NCI-H460 (cell line): ENCODE data around the gene CCSER1. TPM values are rescaled to one million over a fixed set of nuclear protein-coding genes. Genes with fewer than 3 reads are reported as not detected.

Source experiments
- DNase-seq: peaks from one replicate; pipeline ENCODE4 v3.0.0-alpha.2; 2016; ENCODE audit warnings: low read depth; ENCODE audit errors: extremely low read depth
- total RNA-seq: library from RNA; depleted of rRNA; stranded (reverse); fragments of >200 nt; shearing (Covaris generic); gene quantifications from 2 replicates; pipeline ENCODE4 v1.2.3, GENCODE V29; 2014

The CCSER1 gene
- total RNA-seq, 1 experiment from 2014 or later, result 1.1 TPM

DNA sequence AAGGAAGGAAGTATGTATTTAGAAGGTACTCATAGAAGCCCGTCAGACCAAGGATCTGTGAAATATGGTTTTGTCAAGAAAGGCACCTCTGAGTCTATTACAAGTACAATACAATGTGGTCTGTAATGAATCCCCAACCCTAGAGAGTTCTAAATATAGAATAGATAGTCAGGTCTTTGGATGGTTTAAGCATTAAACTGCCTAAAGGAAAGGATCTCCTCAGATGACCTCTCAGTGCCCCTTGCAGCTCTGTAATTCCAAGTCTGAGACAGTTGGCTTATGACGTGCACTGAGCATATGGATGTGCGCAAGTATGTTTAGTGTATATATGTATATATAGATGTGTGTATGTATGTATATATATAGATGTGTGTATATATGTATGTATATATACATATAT, 62.0 kb downstream of the CCSER1 start:
- DNase-seq, result no peak

DNA sequence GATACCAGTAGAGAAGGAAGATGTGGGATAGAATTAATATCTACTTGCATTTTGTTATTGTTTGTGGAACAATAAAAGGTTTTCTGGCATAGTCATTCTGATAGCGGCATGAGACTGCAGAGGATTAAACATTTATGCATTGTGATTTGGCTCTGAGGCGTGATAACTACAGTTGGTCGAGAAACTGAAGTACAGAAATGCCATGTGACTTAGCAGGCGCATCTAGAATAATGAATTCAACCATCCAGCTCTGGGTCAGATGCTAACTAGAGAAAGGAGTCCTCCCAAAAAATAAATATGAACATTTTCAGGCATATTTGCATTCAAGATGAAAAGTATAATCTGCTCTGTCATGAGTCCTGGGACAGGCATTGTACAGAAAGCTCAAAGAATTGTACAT, 62.8 kb downstream of the CCSER1 start:
- no peak for DNase-seq

DNA sequence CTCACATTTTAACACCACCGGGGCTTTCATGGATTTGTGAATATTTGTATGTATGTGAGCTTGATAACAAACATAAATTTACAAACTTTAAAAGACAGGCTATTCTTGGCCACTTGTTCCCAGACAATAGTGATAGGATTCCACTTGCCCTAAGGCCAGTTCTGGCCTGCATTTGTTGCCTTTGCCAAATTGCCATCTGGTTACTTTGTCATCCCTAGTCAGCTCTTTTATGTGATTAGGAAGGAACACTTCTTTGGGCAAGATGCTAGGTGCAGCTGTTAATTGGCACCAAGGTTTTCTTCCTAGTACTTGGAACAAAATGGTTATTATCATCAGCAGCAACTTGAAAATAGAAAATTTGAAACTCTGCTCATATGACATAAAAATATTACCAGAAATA, 63.3 kb downstream of the CCSER1 start:
- no peak for DNase-seq

DNA sequence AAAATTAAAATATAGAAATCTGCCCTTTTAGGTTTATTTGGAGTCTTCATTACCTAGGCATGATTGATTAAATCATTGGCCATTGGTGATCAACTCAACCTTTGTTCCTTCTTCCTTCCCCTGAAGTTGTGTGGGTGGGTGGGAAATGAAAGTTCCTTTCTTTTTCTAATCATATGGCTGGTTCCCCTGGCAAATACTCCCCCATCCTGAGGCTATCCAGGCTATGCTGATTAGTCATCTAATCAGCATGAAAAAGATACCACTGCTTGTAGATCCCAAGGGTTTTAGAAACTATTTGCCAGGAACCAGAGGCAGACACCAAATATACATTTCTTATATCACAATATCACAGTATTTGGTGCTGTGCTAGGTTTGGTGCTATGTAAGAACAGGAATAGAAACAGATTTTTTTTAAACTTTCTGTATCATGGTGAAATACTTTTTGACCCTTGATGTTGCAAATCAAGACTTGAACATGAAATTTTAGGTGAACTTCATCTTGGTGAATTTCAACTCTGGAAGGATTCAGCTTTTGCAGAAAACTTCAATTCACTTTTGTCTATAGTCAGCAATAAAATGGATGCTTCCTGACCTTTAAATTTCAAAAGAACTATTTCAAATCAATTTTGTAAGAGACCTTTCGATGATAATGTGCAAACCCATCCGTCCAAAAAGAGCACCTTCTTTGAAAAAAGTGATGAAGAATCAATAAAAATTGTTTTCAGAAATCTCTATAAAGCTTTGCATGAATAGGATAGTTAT, 71.1 kb downstream of the CCSER1 start:
- DNase-seq, result no peak

DNA sequence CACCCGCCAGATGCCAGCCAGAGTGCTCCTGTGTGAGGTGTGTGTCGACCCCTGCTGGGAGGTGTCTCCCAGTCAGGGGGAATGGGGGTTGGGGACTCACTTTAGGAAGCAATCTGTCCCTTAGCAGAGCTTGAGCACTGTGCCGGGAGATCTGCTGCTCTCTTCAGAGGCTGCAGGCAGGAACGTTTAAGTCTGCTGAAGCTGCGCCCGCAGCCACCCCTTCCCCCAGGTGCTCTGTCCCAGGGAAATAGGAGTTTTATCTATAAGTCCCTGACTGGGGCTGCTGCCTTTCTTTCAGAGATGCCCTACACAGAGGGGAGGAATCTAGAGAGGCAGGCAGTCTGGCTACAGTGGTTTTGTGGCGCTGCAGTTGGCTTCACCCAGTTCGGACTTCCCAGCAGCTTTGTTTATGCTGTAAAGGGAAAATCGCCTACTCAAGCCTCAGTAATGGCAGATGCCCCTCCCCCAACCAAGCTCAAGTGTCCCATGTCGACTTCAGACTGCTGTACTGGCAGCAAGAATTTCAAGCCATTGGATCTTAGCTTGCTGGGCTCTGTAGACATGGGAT, 80.8 kb downstream of the CCSER1 start:
- no peak for DNase-seq

DNA sequence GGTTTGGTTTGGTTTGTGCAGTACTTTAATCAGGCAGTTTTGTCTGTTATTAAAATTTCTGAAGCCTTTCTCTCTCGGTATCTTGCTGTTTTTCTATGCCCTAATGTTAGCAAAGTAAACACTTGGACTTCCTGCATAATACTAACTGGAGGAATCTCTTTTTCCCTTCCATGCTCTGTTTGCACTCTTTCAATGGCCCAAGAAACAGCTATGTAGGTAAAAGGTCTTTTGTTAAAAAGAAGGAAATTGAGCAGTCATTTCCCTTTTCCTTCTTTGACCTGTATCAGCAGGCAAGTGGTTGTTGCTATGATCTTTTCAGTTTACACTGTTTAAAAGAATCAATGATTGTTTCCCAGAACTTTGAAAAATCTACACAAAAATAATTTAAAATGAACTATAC, 82.7 kb downstream of the CCSER1 start:
- no peak for DNase-seq

DNA sequence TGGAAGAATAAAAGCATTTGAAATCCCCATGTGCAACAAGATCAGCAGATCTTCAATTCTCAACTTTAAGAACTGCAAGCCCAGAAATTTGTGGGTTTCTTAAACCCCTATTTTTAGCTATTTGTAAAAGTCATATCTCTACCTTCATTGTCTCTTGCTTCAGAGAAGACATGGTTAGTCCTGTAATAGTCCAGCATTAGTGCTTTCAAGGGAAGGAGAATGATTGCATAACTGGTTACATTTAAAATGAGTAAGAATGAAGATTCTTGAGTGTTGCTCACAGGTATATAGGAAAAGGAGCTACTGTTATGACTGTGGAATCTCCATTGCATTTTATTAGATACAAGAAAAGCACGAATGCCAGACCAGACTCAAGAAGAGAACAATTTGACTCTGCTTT, 84.0 kb downstream of the CCSER1 start:
- no peak for DNase-seq

DNA sequence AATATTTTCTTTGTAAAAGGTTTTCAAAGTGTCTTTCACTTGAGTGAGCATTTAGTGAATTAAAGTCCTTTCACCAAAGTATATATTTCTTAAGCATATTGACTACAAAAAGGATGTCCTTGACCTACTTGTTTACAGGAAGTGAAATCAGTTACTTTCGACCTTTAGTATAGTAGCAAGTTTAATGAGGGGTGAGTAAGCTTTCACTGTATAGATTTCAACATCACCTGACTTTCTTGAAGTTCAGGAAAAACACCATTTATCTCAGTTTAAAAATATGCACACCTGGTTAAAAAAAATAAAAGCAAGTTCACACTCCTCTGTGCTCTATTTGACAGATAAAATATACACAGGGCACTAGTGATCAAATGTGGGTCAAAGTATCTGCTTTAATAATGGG, 88.1 kb downstream of the CCSER1 start:
- DNase-seq, result no peak

DNA sequence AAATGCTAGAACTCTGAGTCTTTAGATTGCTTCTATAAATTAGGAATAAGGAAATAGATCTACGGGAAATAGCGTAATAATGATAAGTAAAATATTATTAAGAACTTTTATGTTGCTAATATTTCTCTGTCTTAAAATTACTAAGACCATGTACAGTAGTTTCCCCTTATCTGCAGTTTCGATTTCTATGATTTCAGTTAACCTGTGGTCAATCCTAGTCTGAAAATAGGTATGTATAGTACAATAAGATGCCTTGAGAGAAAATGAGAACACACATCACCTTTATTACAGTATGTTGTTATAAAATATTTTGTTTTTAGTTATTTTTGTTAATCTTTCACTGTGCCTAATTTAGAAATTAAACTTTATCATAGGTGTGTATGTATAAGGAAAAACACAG, 92.6 kb downstream of the CCSER1 start:
- no peak for DNase-seq

DNA sequence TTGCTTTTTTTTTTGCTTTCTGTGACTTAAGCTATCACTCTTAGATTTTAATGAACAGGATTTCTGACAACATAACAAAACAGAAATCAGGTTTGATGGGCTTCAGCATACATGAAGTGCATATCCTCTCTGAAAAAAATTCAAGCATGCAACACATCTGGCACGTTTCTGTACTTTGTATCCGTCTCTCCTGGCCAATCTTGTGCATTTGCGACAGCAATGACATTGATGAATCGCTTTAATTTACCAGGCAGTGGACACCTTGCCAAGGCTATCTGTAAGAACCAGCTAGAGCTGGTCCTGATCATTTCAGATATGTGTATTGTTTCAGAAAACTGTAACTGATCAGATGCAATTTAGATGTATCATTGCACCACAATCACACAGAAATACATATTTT, 93.3 kb downstream of the CCSER1 start:
- no peak for DNase-seq

DNA sequence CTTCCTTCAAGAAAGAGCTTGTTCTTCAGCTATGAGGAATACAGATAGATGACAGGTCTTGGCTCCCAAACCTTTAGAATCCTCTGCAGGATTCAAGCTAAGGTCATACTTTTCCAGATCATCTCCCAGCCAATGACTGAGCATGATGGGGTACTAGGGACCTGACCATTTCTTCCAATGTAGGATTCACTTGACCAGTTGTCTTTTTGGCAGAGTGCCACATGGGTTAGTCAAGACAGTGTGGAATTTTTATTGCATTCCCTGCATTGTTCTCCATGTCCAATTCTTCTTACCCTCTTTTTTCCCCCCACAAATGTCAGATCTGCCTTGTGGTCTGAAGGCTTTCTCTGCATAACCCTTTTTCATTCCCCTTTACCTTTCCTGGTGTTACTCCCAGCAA, 99.5 kb downstream of the CCSER1 start:
- DNase-seq, result no peak

DNA sequence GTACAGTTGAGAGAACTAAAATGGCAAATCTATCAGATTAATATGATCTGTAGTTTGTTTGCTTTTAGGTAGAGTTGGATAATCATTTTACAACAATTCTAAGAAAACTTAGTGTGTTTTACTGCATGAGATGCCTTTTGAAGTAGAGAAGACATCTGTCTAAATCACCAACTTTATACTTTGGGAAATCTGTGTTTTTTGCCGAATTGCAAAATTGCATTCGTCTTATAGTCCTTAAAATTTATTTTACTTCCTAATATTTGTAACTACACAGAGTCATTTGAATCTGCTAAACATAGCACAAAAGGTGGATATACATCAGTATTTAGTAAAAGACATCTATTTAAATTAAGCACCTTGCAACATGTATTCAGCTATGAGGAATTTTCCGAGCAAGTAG, 100.0 kb downstream of the CCSER1 start:
- DNase-seq, result no peak

DNA sequence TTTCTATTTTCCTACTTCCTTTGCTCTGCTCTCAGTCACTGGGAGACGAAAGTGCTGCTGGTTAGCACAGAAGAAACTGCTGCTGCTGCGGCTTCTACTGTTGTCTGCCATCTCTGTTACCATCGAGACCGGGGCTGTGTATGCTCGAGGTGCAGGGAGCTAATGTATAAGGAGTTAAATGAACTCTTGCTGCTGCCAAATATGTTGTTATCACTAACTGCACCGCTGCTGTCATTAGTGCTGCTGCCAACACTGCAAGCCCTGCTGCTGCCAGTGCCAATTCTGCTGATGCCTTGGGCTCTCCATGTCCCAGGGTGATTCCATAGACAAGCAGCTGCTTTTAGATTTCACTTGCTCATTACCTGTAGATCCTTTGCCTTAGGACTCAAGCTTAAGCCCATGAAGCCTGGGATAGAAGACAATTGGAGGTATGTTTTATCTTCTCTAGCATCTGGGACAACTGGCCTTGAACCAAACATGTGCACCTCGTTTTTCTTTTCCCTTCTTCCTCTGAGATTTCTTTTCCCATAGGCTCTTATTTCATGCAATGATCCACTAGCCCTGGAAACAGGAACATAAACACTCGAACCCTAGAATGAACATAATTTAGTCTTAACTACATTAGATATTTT, 107.8 kb downstream of the CCSER1 start:
- no peak for DNase-seq

DNA sequence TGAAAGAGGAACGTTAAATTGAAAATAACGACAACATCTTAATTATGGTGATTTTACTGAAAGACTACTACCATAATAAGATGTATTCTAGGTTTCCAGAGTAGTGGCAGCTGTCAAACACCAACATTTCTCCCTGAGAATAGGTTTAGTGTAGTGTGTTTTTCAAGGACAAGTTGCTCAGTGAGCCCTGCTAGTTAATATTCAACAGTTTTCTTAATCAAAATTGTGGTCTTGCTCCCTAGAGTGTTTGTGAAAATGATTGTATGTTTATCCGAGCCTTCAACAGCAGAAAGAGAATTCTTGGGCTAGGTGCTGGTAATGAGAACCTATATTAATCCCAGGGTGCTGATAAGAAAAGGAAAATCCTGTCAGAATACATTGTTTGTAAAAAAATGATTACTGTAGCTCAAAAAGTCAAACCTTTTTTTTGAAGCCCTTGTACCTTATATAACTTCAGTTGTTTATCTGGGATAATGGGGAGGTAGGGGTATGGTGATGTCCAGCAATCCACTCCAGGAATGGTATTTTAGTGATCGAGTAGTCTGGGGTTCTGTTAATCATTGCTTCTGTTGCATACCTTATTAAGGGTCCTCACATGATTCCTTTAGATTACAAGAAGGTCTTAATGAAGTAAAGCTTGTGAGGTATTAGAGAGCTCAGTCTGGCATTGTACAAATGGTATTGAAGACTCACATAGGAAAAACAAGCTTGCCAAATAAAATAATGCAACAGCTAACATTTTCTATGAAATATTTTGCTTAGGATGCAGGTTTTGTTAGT, 110.7 kb downstream of the CCSER1 start:
- no peak for DNase-seq

DNA sequence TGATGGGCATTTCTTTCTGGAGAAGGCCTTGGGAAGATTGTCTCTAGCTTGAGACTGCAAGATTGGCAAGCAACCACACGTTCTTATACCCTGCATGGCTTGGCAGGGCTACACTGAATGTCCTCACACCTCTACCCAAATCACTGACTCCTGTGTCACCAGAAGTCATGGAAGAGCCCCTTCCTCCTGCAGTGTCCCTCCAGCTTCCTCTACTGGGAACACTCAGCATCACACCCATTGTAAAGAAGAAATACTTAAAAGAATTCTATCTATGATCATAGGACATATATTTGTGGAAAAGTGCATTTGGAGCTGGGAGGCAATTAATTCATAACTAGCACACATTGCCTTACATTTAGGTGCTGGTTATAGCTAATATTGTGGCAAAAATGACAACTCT, 113.1 kb downstream of the CCSER1 start:
- DNase-seq, result no peak

DNA sequence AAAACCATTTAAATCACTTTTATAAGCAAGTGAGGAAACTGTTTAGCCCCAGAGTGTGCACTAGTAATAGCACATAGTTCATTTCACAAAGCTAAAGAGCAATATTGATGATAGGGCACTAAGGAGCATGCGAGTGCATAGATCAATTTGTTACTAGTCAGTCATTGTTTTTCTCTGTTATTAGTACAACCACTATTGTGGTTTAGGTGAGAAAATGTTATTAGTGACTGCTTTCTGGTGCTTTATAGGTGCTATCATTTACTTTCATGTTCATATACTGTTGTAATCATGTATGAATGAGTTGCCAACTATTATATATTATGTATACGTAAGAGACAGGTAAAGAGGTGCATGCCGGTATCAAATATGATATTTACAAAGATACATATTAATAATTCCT, 113.8 kb downstream of the CCSER1 start:
- no peak for DNase-seq

DNA sequence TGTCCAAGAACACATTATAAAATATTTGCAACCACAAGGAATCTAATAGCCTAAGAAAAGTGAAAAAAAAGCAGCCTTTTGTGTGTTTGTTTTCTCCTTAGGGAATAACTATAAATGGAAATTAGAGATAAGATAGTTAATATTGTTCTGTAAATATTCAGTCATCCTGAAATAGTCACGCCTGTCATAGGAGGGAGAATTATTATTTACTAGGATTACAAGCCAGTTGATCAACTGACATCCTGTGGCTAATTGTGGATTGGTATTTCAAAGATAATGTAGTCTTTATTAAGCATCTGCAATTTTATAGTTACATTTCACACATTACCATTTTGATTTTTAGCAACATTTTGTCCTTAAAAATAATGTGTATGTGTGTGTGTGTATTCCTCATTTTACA, 118.6 kb downstream of the CCSER1 start:
- DNase-seq, result no peak

DNA sequence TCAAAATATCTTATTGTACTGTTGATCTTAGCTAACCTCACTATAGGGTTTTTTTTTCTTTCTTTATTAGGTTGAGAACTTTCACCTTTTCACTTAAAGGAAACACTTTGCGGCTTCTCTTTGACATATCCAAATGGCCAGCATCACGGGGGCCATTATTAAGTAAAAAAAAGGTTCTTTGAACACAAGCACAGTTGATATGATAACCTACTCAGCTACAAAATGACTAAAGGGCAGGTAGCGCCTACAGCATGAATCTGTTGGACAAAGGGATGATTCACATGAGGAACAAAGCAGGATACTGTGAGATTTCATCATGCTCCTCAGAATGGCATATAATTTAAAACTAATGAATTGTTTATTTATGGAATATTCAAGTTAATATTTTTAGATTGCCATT, 119.6 kb downstream of the CCSER1 start:
- DNase-seq, result no peak

DNA sequence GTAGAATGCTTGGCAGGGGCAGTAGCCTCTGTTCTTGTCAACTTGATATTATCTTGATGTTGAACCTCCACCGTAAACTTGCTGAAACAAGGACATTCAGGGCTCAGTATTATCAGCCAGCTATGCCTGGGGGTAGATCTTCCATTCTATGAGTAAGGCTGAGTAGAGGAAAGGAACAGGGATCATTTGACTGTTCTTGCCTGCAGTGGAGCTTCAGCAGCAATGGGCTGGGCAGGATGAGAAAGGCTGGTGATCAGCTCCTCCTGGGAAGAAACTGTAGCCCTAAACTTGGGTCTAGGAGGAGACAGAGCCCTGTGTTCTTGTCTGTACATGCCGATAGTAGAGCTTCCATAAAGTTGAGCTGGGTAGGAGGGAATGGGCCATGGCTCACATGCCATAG, 127.2 kb downstream of the CCSER1 start:
- DNase-seq, result no peak

DNA sequence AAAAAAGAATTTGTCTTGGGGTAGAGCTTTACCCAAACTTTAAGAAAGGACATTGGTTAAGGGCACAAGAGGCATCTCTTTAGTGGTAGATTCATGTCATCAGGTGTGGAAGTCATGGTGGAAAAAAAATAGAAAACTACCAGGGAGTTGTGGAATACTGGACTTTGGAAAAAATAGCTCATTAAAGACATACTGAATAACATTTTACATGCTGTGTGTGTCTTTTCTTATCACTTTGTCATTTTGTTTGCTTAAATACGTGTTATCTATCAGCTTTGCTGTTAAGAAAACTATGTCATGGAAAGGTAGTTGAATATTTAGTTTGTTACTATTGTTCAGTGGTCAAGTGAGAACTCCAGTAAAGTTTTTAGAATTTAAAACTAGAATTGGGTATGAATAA, 147.0 kb downstream of the CCSER1 start:
- DNase-seq, result no peak

DNA sequence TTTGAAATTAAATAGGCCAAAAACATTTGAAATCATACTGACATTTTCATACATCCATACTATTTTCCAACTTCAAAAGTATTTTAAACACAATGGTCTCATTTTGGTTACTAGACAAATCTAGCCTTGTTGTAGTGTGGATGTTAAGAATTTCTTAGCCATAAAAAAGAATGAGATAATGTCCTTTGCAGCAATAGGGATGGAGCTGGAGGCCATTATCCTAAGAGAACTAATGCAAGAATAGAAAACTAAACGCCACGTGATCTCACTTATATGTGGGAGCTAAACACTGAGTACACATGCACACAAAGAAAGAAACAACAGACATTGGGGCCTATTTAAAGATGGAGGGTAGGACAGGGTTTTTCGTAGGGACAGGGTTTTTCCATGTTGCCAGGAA, 153.8 kb downstream of the CCSER1 start:
- no peak for DNase-seq
